Mesenchymal stem cell (in vitro differentiated cells and primary cell): Measurements from ENCODE around the gene SNPH.
A peak's percentile ranks its signal among the peaks of the same experiment; 100 is the strongest.

ENCODE experiments used
- DNase-seq: peaks from one replicate; pipeline ENCODE4 v3.0.0-alpha.2; 2013
- H2AFZ ChIP-seq: one replicate; pipeline ENCODE4 v1.6.1; 2013; ENCODE audit warnings: low read depth, mild to moderate bottlenecking, control low read depth, inconsistent platforms, low read length, moderate library complexity
- H2AK5ac ChIP-seq: 2 replicates; pipeline ENCODE4 v1.6.1; 2013; ENCODE audit warnings: low read length, moderate library complexity, mild to moderate bottlenecking, inconsistent platforms; ENCODE audit not compliant: severe bottlenecking
- H2BK120ac ChIP-seq: one replicate; pipeline ENCODE4 v1.6.1; 2013; ENCODE audit warnings: low read depth, mild to moderate bottlenecking, inconsistent platforms, low read length, moderate library complexity
- H2BK12ac ChIP-seq, 2 experiments: one replicate each; pipeline ENCODE4 v1.6.1; 2013; ENCODE audit warnings: inconsistent platforms in 2 of 2, low read length in 2 of 2, mild to moderate bottlenecking in 2 of 2, moderate library complexity in 2 of 2, control low read depth in 1 of 2
- H2BK15ac ChIP-seq: one replicate; pipeline ENCODE4 v1.6.1; 2013; ENCODE audit warnings: mild to moderate bottlenecking, low read depth, inconsistent platforms; ENCODE audit not compliant: poor library complexity, severe bottlenecking
- H2BK5ac ChIP-seq: 2 replicates; pipeline ENCODE4 v1.6.1; 2013; ENCODE audit warnings: low read depth, mild to moderate bottlenecking, low read length, control low read depth, inconsistent platforms; ENCODE audit not compliant: poor library complexity, severe bottlenecking
- H3K14ac ChIP-seq, 2 experiments: one replicate each; pipeline ENCODE4 v1.6.1; 2013; ENCODE audit warnings: inconsistent platforms in 2 of 2, low read length in 2 of 2, control low read depth in 1 of 2, mild to moderate bottlenecking in 1 of 2, moderate library complexity in 1 of 2
- H3K18ac ChIP-seq, 2 experiments: one replicate each; pipeline ENCODE4 v1.6.1; 2013; ENCODE audit warnings: inconsistent platforms in 2 of 2, low read length in 2 of 2, control low read depth in 1 of 2, low read depth in 1 of 2, mild to moderate bottlenecking in 1 of 2
- H3K23ac ChIP-seq, 2 experiments: one replicate each; pipeline ENCODE4 v1.6.1; 2013; ENCODE audit warnings: inconsistent platforms in 2 of 2, low read length in 2 of 2, mild to moderate bottlenecking in 2 of 2, moderate library complexity in 2 of 2, control low read depth in 1 of 2
- H3K27ac ChIP-seq: 2 replicates; pipeline ENCODE4 v1.5.1; 2013; ENCODE audit warnings: mild to moderate bottlenecking, moderate library complexity, low read length, control low read depth, inconsistent platforms; ENCODE audit not compliant: poor library complexity, severe bottlenecking
- H3K27me3 ChIP-seq, 2 experiments: 2 replicates each; pipeline versions ENCODE4 v1.6.1 to v1.7.0; 2013; ENCODE audit warnings: low read length in 2 of 2, mild to moderate bottlenecking in 2 of 2, moderate library complexity in 2 of 2, control low read depth in 1 of 2, inconsistent platforms in 1 of 2; ENCODE audit not compliant: control insufficient read depth in 1 of 2, insufficient read depth in 1 of 2
- H3K36me3 ChIP-seq, 2 experiments: 2 replicates each; pipeline versions ENCODE4 v1.6.1 to v1.7.0; 2013; ENCODE audit warnings: low read length in 2 of 2, control low read depth in 1 of 2, inconsistent platforms in 1 of 2, low read depth in 1 of 2, mild to moderate bottlenecking in 1 of 2; ENCODE audit not compliant: insufficient read depth in 2 of 2, control insufficient read depth in 1 of 2
- H3K4ac ChIP-seq, 2 experiments: one replicate each; pipeline ENCODE4 v1.6.1; 2013; ENCODE audit warnings: inconsistent platforms in 2 of 2, low read length in 2 of 2, mild to moderate bottlenecking in 2 of 2, moderate library complexity in 2 of 2, control low read depth in 1 of 2, low read depth in 1 of 2
- H3K4me1 ChIP-seq: 2 replicates; pipeline ENCODE4 v1.6.1; 2013; ENCODE audit warnings: low read depth, low read length, control low read depth; ENCODE audit not compliant: control insufficient read depth, insufficient read depth
- H3K4me2 ChIP-seq: 2 replicates; pipeline ENCODE4 v1.6.1; 2013; ENCODE audit warnings: low read length, mild to moderate bottlenecking, inconsistent platforms; ENCODE audit not compliant: poor library complexity, severe bottlenecking
- H3K4me3 ChIP-seq, 2 experiments: 2 replicates each; pipeline versions ENCODE4 v1.5.1 to v1.7.0; 2013; ENCODE audit warnings: low read length in 2 of 2, mild to moderate bottlenecking in 2 of 2, control low read depth in 1 of 2, low read depth in 1 of 2; ENCODE audit not compliant: insufficient read depth in 1 of 2
- H3K79me1 ChIP-seq: replicated peaks from 2 replicates; pipeline ENCODE4 v1.6.1; 2013; ENCODE audit warnings: mild to moderate bottlenecking, control low read depth, low read length, inconsistent platforms; ENCODE audit not compliant: poor library complexity, severe bottlenecking
- H3K9ac ChIP-seq: 2 replicates; pipeline ENCODE4 v1.7.0; 2013; ENCODE audit warnings: mild to moderate bottlenecking, low read length, moderate library complexity
- H3K9me3 ChIP-seq: 2 replicates; pipeline ENCODE4 v1.7.0; 2013; ENCODE audit warnings: mild to moderate bottlenecking, low read length; ENCODE audit not compliant: control insufficient read depth
- H4K8ac ChIP-seq: one replicate; pipeline ENCODE4 v1.6.1; 2013; ENCODE audit warnings: inconsistent platforms, mild to moderate bottlenecking, low read length, moderate library complexity
- H4K91ac ChIP-seq: one replicate; pipeline ENCODE4 v1.6.1; 2013; ENCODE audit warnings: mild to moderate bottlenecking, low read length, inconsistent platforms
- WGBS: methylation state at CpG from one replicate; pipeline ENCODE4 v1.1.7; 2013; ENCODE audit warnings: mixed read lengths; 5-methylcytosine and 5-hydroxymethylcytosine counted together

Gene SNPH

GRCh38 chr20:1310071-1310470, 44.0 kb downstream of the SNPH start:
- no peak overlapping the region for H3K18ac ChIP-seq
- H3K27ac ChIP-seq, result no peak overlapping the region
- no peak overlapping the region for H3K4me3 ChIP-seq
- H4K8ac ChIP-seq, result peak overlapping the region; percentile 25
- H3K9me3 ChIP-seq, result no peaks in the 10 kb centered on the region
- 84% methylated on average over 8 of the region's 9 CpGs for whole genome bisulfite sequencing
- no peak for DNase-seq
- no peaks in the 10 kb centered on the region for H3K79me1 ChIP-seq
- H2BK12ac ChIP-seq, result no peak overlapping the region
- no peak overlapping the region for H2AFZ ChIP-seq
- H2BK5ac ChIP-seq, result no peak overlapping the region
- H3K9ac ChIP-seq, result no peak overlapping the region
- no peak overlapping the region for H3K23ac ChIP-seq
- H3K27me3 ChIP-seq, result no peaks in the 10 kb centered on the region
- H3K14ac ChIP-seq, result no peak overlapping the region
- no peak overlapping the region for H3K4ac ChIP-seq
- peaks cover 3 to 48% of the 10 kb centered on the region in 2 experiments for H3K36me3 ChIP-seq
- H3K4me1 ChIP-seq, result peaks cover 10% of the 10 kb centered on the region
- H2BK15ac ChIP-seq, result no peak overlapping the region
- H2BK120ac ChIP-seq, result no peak overlapping the region
- H2AK5ac ChIP-seq, result no peak overlapping the region
- no peak overlapping the region for H4K91ac ChIP-seq
- no peak overlapping the region for H3K4me2 ChIP-seq

GRCh38 chr20:1310506-1311190, 44.6 kb downstream of the SNPH start:
- no peak overlapping the region for H3K9ac ChIP-seq
- H4K8ac ChIP-seq, result no peak overlapping the region
- no peak overlapping the region for H3K4me2 ChIP-seq
- H2BK5ac ChIP-seq, result no peak overlapping the region
- H3K27ac ChIP-seq, result no peak overlapping the region
- H3K4me1 ChIP-seq, result peaks cover 10% of the 10 kb centered on the region
- H3K18ac ChIP-seq, result no peak overlapping the region
- DNase-seq, result no peak
- H4K91ac ChIP-seq, result no peak overlapping the region
- no peak overlapping the region for H3K4me3 ChIP-seq
- WGBS, result 96% methylated on average over 11 of the region's 12 CpGs
- H3K4ac ChIP-seq, result no peak overlapping the region
- no peak overlapping the region for H3K14ac ChIP-seq
- H3K9me3 ChIP-seq, result no peaks in the 10 kb centered on the region
- H3K23ac ChIP-seq, result no peak overlapping the region
- no peak overlapping the region for H2BK12ac ChIP-seq
- no peaks in the 10 kb centered on the region for H3K27me3 ChIP-seq
- H3K79me1 ChIP-seq, result no peaks in the 10 kb centered on the region
- H2BK15ac ChIP-seq, result peak overlapping the region; percentile 2
- no peak overlapping the region for H2BK120ac ChIP-seq
- peaks cover 3 to 42% of the 10 kb centered on the region in 2 experiments for H3K36me3 ChIP-seq
- H2AK5ac ChIP-seq, result no peak overlapping the region
- H2AFZ ChIP-seq, result no peak overlapping the region

GRCh38 chr20:1312308-1312707, 46.2 kb downstream of the SNPH start:
- no peak overlapping the region for H2AFZ ChIP-seq
- WGBS, result 91% methylated on average over 20 of the region's 20 CpGs

GRCh38 chr20:1312904-1313235, 46.8 kb downstream of the SNPH start:
- H2BK5ac ChIP-seq, result no peak overlapping the region
- H3K27ac ChIP-seq, result no peak overlapping the region
- peak overlapping the region in 1 of 2 experiments; percentile 42 for H2BK12ac ChIP-seq
- H3K9ac ChIP-seq, result peak overlapping the region; percentile 73
- H2BK15ac ChIP-seq, result no peak overlapping the region
- no peaks in the 10 kb centered on the region for H3K9me3 ChIP-seq
- no peak overlapping the region for H3K4me2 ChIP-seq
- no peaks in the 10 kb centered on the region for H3K27me3 ChIP-seq
- H3K79me1 ChIP-seq, result no peaks in the 10 kb centered on the region
- DNase-seq, result no peak
- H3K36me3 ChIP-seq, result peaks cover 0 to 21% of the 10 kb centered on the region in 2 experiments
- WGBS, result 73% methylated on average over 13 of the region's 16 CpGs
- no peak overlapping the region for H3K23ac ChIP-seq
- no peak overlapping the region for H2AK5ac ChIP-seq
- H3K18ac ChIP-seq, result peak overlapping the region; percentile 61 to 64
- peaks cover 10% of the 10 kb centered on the region for H3K4me1 ChIP-seq
- H2AFZ ChIP-seq, result peak overlapping the region; percentile 3
- no peak overlapping the region for H3K14ac ChIP-seq
- peak overlapping the region; percentile 19 for H4K91ac ChIP-seq
- peak overlapping the region; percentile 77 for H4K8ac ChIP-seq
- peak overlapping the region in 1 of 2 experiments; percentile 61 for H3K4me3 ChIP-seq
- H3K4ac ChIP-seq, result peak overlapping the region in 1 of 2 experiments; percentile 66
- no peak overlapping the region for H2BK120ac ChIP-seq

More at GRCh38 chr20:1312308-1312707, 46.2 kb downstream of the SNPH start:
- Histone ChIP-seq H3K4me1 (peaks cover 10% of the 10 kb centered on the region), H3K79me1 (no peaks in the 10 kb centered on the region), H3K27ac (no peak overlapping the region), H3K9ac (no peak overlapping the region), H2BK12ac (no peak overlapping the region), H3K23ac (no peak overlapping the region), H2BK5ac (no peak overlapping the region), H4K91ac (peak overlapping the region; percentile 70), H2BK15ac (no peak overlapping the region), H3K4me3 (no peak overlapping the region), H3K14ac (no peak overlapping the region), H3K18ac (no peak overlapping the region), H2BK120ac (no peak overlapping the region), H3K36me3 (peaks cover 0 to 26% of the 10 kb centered on the region in 2 experiments), H3K9me3 (no peaks in the 10 kb centered on the region), H3K27me3 (no peaks in the 10 kb centered on the region), H3K4ac (peak overlapping the region in 1 of 2 experiments; percentile 70), H3K4me2 (no peak overlapping the region), H4K8ac (no peak overlapping the region), H2AK5ac (no peak overlapping the region)
- no peak for DNase-seq
